K562 (cell line): ENCODE data around the gene NSF. TPM values are rescaled to one million over a fixed set of nuclear protein-coding genes. Genes with fewer than 3 reads are reported as not detected.

ENCODE experiments used
- ARID3A ChIP-seq: IDR thresholded peaks from 2 replicates; pipeline ENCODE4 v1.6.1; 2012; ENCODE audit warnings: low read depth, low read length, improper control_type of control experiment, borderline replicate concordance
- HDAC6 ChIP-seq: IDR thresholded peaks from 2 replicates; pipeline ENCODE4 v1.6.1; 2012; ENCODE audit warnings: low read depth, mild to moderate bottlenecking, control low read depth, inconsistent platforms, low read length, moderate library complexity
- PTTG1 ChIP-seq: fragments of 450-650 bp; IDR thresholded peaks from 2 replicates; pipeline ENCODE4 v1.6.1; 2016; ENCODE audit warnings: low read depth, mild to moderate bottlenecking, missing genetic modification characterization, missing compliant biosample characterization
- TAF7 ChIP-seq: fragments of 450-650 bp; IDR thresholded peaks from 2 replicates; pipeline ENCODE4 v1.6.1; 2016; ENCODE audit warnings: missing genetic modification characterization, missing compliant biosample characterization
- UBTF ChIP-seq, 2 experiments: IDR thresholded peaks; 2 replicates each; pipeline ENCODE4 v1.6.1; 2012; ENCODE audit warnings: improper control_type of control experiment in 2 of 2, low read depth in 2 of 2, low read length in 2 of 2, borderline replicate concordance in 1 of 2
- ZBTB1 ChIP-seq: sonication (generic); formaldehyde crosslinking; IDR thresholded peaks from 2 replicates; pipeline ENCODE4 v1.8.1; 2023; ENCODE audit warnings: missing genetic modification reagents, low read depth, mild to moderate bottlenecking, borderline replicate concordance
- ZBTB43 ChIP-seq: sonication (generic); formaldehyde crosslinking; IDR thresholded peaks from 2 replicates; pipeline ENCODE4 v1.8.0; 2023; ENCODE audit warnings: mild to moderate bottlenecking, missing genetic modification reagents
- ZNF146 ChIP-seq: IDR thresholded peaks from one replicate; pipeline ENCODE4 v1.6.1; 2018; ENCODE audit warnings: missing compliant biosample characterization; ENCODE audit not compliant: unreplicated experiment
- ZNF318 ChIP-seq, 2 experiments: fragments of 450-650 bp; IDR thresholded peaks; 2 replicates each; pipeline ENCODE4 v1.6.1; 2016; ENCODE audit warnings: mild to moderate bottlenecking in 2 of 2, borderline replicate concordance in 1 of 2, low read depth in 1 of 2, moderate library complexity in 1 of 2
- ZNF644 ChIP-seq: fragments of 200-800 bp; sonication (Bioruptor generic); IDR thresholded peaks from 2 replicates; pipeline ENCODE4 v1.6.1; 2016; ENCODE audit warnings: low read depth, missing genetic modification characterization, missing compliant biosample characterization
- polyA plus RNA-seq, 8 experiments: library from polyadenylated mRNA; depleted of rRNA in 4 of 8; stranded (reverse) in 5 of 8; unstranded in 3 of 8; fragments of >200 nt; fragmentation: Nextera tagmentation in 2 of 8; fragmentation: Illumina TruSeq in 1 of 8; extraction: Ambion mirVana in 2 of 8; extraction: Trizol in 1 of 8; gene quantifications; 2 replicates each; pipeline versions ENCODE4 v1.2.1 to v1.2.3, GENCODE V29; 2011 to 2014; ENCODE audit warnings: inconsistent platforms in 1 of 8, missing spikeins in 1 of 8
- total RNA-seq, 7 experiments: library from RNA; depleted of rRNA in 6 of 7; stranded (reverse); fragments of >200 nt in 6 of 7; fragmentation: Illumina TruSeq in 2 of 7; extraction: Trizol in 2 of 7; gene quantifications; 2 replicates each; pipeline versions ENCODE4 v1.2.1 to v1.2.3, GENCODE V29; 2011 to 2021; ENCODE audit warnings: low replicate concordance in 1 of 7

Gene NSF
- total and polyA plus RNA-seq, 9 of the 15 experiments (the other 6 are each of a cell fraction or from before 2014, with no cell fraction given): 16.7 to 39.8 (median 36.7) TPM

- TF ChIP-seq UBTF (IDR thresholded peaks at IDR 0.05; ENCODE audit: borderline replicate concordance in 1 of 2, low read depth in 2 of 2, low read length in 2 of 2) (no peak), PTTG1 (tag) (no peak), ZBTB1 (CRISPR knock-in tag) (no peak), ZNF644 (tag) (no peak), HDAC6 (no peak), ZNF146 (CRISPR knock-in tag) (no peak), ZBTB43 (CRISPR knock-in tag) (no peak), TAF7 (tag) (no peak), ZNF318 (IDR thresholded peaks at IDR 0.05; ENCODE audit: borderline replicate concordance in 1 of 2, low read depth in 1 of 2) (no peak), ARID3A (no peak)
Observed at GRCh38 chr17:46782250-46782953, 191.9 kb downstream of the NSF start (continued).
